GM18519 (cell line): ENCODE measurements around the gene ASIC1.
"Not testable (repeated sequence)": the region's sequence is repeated elsewhere in the genome, so short reads cannot be mapped to it uniquely, and the experiment has no call there.

ENCODE experiments used
- ATAC-seq: cut with Tn5 transposase; IDR thresholded peaks from one replicate; pipeline ENCODE4 v1.9.1; 2021; ENCODE audit warnings: mild to moderate bottlenecking, moderate library complexity; ENCODE audit not compliant: unreplicated experiment, low FRiP score

Gene ASIC1

DNA sequence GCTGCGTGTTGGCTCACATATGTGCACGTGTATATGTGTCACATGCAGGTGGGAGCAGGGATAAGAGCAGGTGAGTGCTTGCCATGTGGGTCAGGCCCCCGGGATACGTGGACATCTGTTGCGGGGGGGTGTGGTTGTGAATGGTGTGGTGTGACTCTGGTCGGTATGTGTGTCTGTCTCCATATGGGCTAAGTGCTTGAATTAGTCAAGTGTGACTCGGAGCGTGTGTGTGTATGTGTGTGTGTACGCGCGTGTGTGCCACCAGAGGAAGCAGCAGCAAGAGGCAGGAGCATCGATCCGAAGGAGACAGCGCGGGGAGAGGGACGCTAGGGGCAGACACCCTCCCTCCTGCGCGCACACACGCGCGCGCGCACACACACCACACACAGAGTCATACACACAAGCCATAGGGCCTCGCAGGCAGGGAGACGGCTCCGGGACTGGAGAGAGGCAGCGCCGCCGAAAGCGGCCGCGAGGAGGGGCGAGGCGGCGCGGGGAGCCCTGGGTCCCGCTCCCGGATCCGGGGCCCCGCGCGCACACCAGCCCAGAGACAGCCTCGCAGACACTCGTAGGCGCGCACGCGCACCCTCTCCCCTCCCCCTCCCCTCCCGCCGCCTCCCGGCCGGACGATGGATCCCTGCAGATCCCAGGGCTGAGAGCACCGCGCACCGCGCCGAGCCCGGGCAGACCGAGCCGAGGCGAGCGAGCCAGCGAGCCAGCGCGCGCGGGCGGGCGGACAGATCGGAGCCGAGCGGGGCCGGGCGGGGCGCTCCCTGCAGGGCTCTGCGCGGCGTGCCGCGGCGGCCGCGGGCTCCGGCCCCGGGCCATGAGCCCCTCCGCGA is at the start of gene ASIC1:
ASIC1 (plus strand) TSS at position 597 of the 842 bp plus-strand sequence. CDS start 1,171 bp downstream, outside the sequence.
- no peak for ATAC-seq

DNA sequence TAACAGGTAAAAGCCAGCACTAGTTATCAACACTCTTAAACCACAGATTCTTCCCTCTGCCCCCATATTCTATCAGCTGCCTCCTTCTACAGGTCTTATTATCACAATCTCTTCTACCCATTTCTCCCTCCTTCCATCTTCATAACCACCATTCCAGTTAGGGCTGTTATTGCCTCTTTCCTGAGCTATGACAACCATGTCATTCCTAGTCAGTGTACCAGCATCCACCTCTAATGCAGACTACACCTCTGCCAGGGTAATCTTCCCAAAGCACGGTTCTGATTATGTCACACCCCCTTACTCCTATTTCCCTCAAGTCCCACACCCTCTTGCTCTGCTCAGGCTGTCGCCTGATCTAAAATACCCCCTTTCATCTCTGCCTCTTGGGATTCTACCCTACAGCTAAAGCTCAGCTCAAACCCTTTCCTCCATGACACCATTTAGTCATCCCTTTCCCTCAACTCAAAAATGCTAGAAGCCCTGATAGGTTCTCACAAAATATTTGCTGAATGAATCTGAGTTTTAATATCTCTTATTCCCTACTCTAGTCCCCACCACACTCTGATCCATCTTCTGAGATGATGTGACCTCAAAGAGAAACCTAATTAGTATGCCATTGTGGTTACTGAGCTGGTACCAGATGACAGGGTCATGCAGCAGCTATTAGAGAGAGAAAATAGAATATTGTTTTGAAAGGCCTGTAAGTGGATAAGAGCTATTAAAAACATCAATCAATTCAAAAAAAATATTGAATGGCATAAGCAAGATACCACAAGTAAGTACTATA is 43.8 kb upstream of the ASIC1 start:
- no peak for ATAC-seq

DNA sequence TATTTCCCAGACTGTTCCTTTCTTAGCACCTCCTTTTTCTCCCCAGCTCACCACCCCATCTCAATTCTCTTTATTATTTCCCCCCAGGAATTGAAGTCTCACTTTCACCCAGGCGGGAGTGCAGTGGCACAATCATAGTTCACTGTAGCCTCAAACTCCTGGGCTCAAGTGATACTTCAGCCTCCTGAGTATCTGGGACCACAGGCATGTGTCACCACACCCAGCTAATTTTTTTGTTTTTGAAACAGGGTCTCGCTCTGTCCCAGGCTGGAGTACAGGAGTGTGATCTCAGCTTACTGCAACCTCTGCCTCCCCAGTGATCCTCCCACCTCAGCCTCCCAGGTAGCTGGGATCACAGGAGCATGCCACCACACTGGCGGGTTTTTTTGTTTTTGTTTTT is 43.1 kb upstream of the ASIC1 start:
- no peak for ATAC-seq

DNA sequence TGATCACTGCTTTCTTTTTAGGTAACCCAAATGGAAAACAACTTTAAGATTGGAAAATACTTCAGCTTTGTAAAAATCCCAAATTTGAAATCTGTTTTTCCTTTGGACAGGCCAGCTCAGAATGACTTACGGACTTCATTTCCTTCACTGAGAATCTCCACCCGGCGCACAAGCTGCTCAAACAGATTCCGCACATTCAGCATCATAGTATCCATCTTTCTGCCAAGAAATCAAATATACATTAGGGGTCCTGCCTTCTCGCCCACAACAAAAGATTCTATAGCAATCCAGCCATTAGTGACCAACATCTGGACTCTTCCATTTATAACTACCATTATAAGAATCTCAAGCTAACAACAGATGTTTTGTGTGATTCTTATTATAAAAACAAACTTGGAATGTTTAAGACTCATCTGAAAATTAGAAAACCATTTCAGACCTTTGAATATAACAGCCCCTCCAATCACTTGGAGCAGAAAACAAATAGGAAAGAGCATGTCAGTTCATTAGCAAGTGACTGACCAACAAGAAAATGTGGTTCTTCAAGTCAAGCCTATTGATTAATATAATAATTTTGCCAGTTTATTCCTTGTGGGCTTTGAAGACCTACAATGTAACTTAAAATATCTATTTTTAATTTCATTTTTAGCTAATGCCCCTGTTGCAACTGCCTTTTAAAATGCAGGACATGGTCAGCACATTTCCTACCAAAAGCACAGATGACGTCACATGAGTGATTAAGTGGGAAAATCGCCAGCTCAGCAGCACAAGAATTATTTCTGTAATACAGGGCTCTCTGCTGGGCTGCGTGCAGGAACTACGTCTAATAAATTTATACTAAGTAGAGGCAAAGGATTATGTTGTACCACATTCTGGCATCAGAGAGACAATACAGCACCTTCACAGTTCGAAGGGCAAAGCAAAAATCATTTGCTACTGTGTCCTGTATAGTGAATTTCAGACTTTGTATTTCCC is 40.6 kb upstream of the ASIC1 start:
- no peak for ATAC-seq

- no peak for ATAC-seq
Observed at GRCh38 chr12:50017641-50018040, 39.8 kb upstream of the ASIC1 start.

GRCh38 chr12:50018154-50018553 is 39.2 kb upstream of the ASIC1 start:
- ATAC-seq: no peak

- no peak for ATAC-seq
Observed at GRCh38 chr12:50018968-50019367, 38.4 kb upstream of the ASIC1 start.

- ATAC-seq: no peak
Observed at GRCh38 chr12:50019524-50019923, 37.9 kb upstream of the ASIC1 start.

DNA sequence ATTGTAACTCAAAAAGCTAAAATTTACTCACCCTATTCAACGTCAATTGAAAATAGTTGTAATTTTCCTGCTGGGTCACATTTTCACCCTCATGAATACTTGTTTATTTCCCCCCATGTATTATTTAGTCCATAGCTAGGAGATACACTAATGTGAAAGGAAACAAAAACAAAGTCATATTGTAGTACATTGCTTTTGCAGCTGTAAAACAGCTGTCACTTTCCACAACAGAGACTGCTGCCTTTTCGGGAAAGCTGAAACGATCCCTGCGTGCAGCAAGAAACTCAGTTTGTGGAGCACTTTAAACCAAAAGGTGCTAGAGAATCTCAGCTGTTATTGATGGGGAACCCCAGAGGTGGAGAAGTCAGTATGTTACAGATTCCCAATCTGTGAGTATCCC is 36.4 kb upstream of the ASIC1 start:
- ATAC-seq: no peak

DNA sequence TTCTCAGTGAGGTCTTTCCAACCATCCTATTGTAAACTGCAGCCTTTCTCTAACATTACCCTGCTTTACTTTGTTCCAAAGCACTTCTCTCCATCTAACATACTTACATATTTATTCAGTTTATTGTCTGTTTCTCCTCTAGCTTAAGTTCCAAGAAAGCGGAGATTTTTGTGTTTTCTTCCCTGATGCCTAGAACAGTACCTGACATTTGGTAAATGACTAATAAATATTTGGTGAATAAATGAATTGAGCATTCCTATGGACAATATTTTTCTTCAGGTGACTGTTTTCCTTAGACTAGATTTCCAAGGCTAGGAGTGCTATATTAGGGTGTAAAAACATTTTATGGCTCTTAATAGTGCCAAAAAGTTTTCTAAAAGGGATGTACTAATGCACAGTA is 34.5 kb upstream of the ASIC1 start:
- ATAC-seq: no peak

GRCh38 chr12:50024227-50024626 is 33.2 kb upstream of the ASIC1 start:
- no peak for ATAC-seq

GRCh38 chr12:50024805-50025186 is 32.6 kb upstream of the ASIC1 start:
- no peak for ATAC-seq

DNA sequence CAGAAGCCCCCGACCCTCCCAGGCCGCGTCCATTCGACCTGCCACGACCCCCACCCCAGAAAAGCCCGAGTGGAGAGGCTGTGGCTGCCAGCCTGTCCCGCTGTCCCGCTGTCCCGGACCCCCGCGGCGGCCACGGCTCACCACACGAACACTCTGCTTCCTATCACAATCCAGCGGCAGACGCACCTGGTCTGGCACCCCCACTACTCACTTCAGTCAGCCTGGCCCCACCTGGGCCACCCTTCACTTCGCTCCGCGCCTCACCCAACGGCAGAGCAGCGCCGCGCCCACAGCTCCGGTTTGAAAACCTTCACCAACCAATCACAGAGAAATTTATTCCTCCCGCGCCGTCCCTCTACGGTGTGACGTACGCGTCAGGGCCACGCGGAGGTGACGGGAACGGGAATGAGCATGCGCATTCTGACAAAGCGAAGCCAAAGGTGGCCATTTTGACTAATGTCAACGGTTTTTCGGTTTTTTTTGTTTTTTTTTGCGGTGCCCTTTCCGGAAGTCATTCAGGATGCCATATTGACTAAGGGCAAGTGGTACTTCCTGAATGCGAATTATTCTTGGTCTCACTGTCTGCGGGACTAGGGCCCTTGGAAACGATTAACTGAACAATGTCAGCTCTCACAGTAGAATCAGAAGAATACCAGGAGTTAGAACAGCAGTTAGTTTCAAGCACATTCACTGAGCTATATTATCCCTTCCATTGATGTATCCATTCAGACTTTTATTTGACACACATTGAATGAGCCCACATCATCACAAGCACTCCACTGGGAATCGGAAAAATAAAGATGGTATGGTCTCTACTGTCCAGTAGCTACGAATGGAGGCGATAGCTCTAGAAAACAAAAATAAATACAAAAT is 32.0 kb upstream of the ASIC1 start, which contains the start of gene RACGAP1:
RACGAP1 (minus strand) TSS at position 308 of the 873 bp plus-strand sequence. CDS start 8,779 bp downstream, outside the sequence.
- peak; percentile 95 for ATAC-seq

DNA sequence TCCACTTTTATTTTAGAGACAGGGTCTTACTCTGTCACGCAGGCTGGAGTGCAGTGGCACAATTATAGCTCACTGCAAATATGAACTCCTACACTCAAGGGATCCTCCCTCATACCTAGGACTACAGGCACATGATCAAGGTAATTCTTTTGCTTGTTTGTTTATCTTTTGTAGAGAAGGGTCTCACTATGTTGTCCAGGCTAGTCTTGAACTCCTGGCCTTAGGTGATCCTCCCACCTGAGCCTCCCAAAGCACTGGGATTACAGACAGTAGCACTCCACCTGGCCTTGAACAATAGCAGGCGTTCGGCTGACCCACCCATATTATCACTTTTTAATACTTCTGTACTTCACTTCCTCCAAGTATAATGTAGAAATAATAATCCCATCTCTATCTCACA is 30.7 kb upstream of the ASIC1 start:
- no peak for ATAC-seq

DNA sequence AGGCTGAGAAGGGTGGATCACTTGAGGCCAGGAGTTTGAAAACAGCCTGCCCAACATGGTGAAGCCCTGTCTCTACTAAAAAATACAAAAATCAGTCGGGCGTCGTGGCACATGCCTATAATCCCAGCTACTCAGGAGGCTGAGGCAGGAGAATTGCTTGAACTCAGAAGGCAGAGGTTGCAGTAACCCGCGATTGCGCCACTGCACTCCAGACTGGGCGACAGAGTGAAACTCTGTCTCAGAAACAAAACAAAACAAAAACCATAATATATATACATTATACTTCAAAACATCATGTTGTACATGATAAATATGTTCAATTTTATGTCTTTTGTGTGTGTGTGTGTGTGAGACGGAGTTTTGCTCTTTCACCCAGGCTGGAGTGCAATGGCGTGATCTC is 26.9 kb upstream of the ASIC1 start:
- not testable (repeated sequence) for ATAC-seq

GRCh38 chr12:50032515-50032853 is 24.9 kb upstream of the ASIC1 start:
- no peak for ATAC-seq

- no peak for ATAC-seq
Observed at GRCh38 chr12:50032854-50033581, 24.4 kb upstream of the ASIC1 start.

GRCh38 chr12:50038336-50038735 is 19.1 kb upstream of the ASIC1 start:
- no peak for ATAC-seq
